Transverse colon (tissue), 4 donors: ENCODE measurements around the gene C16orf95. TPM values are rescaled to one million over a fixed set of nuclear protein-coding genes. Genes with fewer than 3 reads are reported as not detected.

Experiments used
- DNase-seq: peaks from one replicate; pipeline ENCODE4 v3.0.0-alpha.2; 2019
- H3K27ac ChIP-seq, 4 donors: fragments of 200-600 bp; sonication (generic); 2 replicates each; pipeline ENCODE4 v1.5.1; 2016 to 2018; ENCODE audit warnings: inconsistent platforms in 4 of 4
- H3K27me3 ChIP-seq: fragments of 200-600 bp; sonication (generic); 2 replicates; pipeline ENCODE4 v1.5.1; 2017; ENCODE audit warnings: inconsistent platforms
- H3K36me3 ChIP-seq, 4 donors: fragments of 200-600 bp; sonication (generic); 2 replicates each; pipeline ENCODE4 v1.5.1; 2017 to 2019; ENCODE audit warnings: inconsistent platforms in 4 of 4
- H3K4me1 ChIP-seq, 4 donors: fragments of 200-600 bp; sonication (generic); 2 replicates each; pipeline ENCODE4 v1.5.1; 2017 to 2020; ENCODE audit warnings: inconsistent platforms in 4 of 4
- H3K4me3 ChIP-seq, 4 donors: fragments of 200-600 bp; sonication (generic); 1 replicate in 1 of 4; 2 replicates in 3 of 4; pipeline versions ENCODE4 v1.5.1 to v1.6.1; 2017 to 2019; ENCODE audit warnings: inconsistent platforms in 4 of 4
- H3K9me3 ChIP-seq, 2 donors: fragments of 200-600 bp; sonication (generic); 2 replicates each; pipeline ENCODE4 v1.5.1; 2017 to 2019; ENCODE audit warnings: inconsistent platforms in 2 of 2
- EP300 ChIP-seq: sonication (generic); formaldehyde crosslinking; IDR thresholded peaks from one replicate; pipeline ENCODE4 v1.6.1; 2017; ENCODE audit warnings: antibody characterized with exemption, low read depth
- POLR2A ChIP-seq: fragments of 450-650 bp; IDR thresholded peaks from one replicate; pipeline ENCODE4 v1.6.1; 2016; ENCODE audit warnings: antibody characterized with exemption, mild to moderate bottlenecking, moderate library complexity
- POLR2AphosphoS5 ChIP-seq, 3 donors: sonication (generic); formaldehyde crosslinking; IDR thresholded peaks; one replicate each; pipeline ENCODE4 v1.6.1; 2016; ENCODE audit warnings: antibody characterized with exemption in 3 of 3
- WGBS, 2 donors: methylation state at CpG; one replicate each; pipeline ENCODE4 v1.1.5; 2018; ENCODE audit warnings: low coverage in 1 of 2; 5-methylcytosine and 5-hydroxymethylcytosine counted together
- in situ Hi-C, 4 donors: fragments of 200-750 bp; cut with MboI; loops; one replicate each; pipeline versions ENCODE4 v1.15.0 to v1.15.1; 2017; ENCODE audit warnings: low sequenced_read_pairs in 3 of 4, low pct_ligation_motif_present in 1 of 4, low pct_unique_long_range_greater_than_20kb in 1 of 4
- intact Hi-C: fragments of 100-400 bp; cut with DNase I; formaldehyde crosslinking; loops from one replicate; pipeline ENCODE4 v1.15.1; 2023; ENCODE audit warnings: low total_unique reads
- total RNA-seq, 4 donors: library from RNA; depleted of rRNA; stranded (reverse); fragments of >200 nt; gene quantifications; one replicate each; pipeline ENCODE4 v1.1.0, GENCODE V29; 2016
- TF ChIP-seq, protein P1 (sequence below), 5 experiments: fragments of 200-600 bp in 3 of 5; fragments of 450-650 bp in 2 of 5; sonication (generic) in 3 of 5; IDR thresholded peaks; 1 replicate in 2 of 5; 2 replicates in 3 of 5; pipeline ENCODE4 v1.5.1; 2016 to 2017; ENCODE audit warnings: antibody characterized with exemption in 5 of 5, inconsistent platforms in 3 of 5, mild to moderate bottlenecking in 2 of 5, moderate library complexity in 1 of 5

C16orf95 gene
- total RNA-seq, 4 donors from 2014 or later: 1.1 to 2.3 TPM; not detected in 2

DNA sequence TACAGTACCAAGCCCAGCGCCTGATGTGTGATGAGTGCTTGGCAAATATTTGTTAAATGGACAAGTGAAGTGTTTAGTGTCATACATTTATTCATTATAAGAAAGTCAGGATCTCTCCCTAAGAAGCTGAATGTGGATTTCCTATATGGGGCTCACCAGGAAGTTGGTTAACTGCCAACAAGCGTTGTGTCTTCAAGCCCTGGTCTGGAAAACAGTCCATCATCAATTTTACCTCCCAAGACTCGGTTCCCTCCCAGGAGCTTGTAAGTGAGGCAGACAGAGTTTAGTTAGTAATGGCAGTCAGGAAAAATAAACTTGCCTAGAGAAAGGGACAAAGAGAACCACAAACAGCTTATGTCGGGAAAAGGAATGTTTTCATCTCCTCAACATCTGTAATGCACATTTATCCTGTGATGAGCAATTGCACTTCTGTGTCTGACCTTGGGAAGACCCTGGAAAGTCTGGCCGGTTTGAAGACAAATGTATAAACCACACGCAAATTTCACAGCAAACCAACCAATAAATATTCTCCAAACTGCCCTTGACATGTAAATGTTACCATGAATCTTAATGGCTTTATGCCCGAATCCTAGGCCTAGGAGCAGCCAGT lies 28.3 kb downstream of the C16orf95 start:
- intact Hi-C loops (no loop called here), in situ Hi-C loops (loop anchor here in 2 of 4 donors (10.0 to 25.0 kb wide), 5 partner anchors 102 to 727 kb away; partner anchors contain the start of genes FOXC2 (in 2 of the 2) and MTHFSD (in 1 of the 2))

DNA sequence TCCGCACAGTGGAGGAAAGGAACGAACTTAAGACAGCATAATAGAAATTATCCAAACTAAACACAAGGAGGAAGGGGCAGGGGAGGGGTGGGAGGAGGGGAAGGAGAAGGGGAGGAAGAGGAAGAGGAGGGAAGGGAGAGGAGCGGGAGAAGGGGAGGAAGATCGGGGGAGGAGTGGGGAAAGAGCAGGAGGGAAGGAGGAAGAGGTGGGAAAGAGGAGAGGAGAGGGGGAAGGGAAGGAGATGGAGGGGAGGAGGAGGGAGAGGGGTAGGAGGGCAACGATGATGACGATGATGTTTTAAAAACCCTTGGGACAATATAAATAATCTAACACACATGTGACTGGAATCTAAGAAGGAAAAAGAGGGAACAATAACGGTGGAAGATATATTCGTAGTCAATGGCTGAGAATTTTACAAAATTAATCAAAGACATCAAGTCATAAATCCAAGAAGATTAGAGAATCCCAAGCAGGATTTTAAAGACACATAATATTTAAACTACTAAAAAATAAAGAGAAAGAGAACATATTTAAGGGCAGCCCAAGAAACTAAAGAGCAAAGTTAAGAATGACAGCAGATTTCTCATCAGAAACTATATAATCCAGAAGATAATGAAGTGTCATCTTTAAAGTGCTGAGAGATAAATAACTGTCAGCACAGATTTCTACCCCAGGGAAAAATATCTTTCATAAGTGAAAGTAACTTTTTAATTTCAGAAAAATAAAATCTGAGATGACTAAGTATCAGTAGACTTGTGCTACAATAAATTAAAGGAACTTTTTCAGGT lies 30.2 kb downstream of the C16orf95 start:
- WGBS, 2 donors: 33 to 76% methylated on average over 6 to 8 of the region's 8 CpGs
- H3K27me3 ChIP-seq: no peaks in the 10 kb centered on the region
- no peak overlapping the region for H3K4me3 ChIP-seq
- no peaks in the 10 kb centered on the region for H3K4me1 ChIP-seq
- intact Hi-C loops: no loop called here
- no peaks in the 10 kb centered on the region for H3K9me3 ChIP-seq
- TF ChIP-seq, protein P1, sequence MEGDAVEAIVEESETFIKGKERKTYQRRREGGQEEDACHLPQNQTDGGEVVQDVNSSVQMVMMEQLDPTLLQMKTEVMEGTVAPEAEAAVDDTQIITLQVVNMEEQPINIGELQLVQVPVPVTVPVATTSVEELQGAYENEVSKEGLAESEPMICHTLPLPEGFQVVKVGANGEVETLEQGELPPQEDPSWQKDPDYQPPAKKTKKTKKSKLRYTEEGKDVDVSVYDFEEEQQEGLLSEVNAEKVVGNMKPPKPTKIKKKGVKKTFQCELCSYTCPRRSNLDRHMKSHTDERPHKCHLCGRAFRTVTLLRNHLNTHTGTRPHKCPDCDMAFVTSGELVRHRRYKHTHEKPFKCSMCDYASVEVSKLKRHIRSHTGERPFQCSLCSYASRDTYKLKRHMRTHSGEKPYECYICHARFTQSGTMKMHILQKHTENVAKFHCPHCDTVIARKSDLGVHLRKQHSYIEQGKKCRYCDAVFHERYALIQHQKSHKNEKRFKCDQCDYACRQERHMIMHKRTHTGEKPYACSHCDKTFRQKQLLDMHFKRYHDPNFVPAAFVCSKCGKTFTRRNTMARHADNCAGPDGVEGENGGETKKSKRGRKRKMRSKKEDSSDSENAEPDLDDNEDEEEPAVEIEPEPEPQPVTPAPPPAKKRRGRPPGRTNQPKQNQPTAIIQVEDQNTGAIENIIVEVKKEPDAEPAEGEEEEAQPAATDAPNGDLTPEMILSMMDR (IDR thresholded peaks at IDR 0.05): no peak
- no peak for TF ChIP-seq POLR2A
- no peak for TF ChIP-seq POLR2AphosphoS5 (IDR thresholded peaks at IDR 0.05)
- TF ChIP-seq EP300: no peak
- in situ Hi-C loops: loop anchor here in 2 of 4 donors (10.0 to 25.0 kb wide), 5 partner anchors 100 to 725 kb away; partner anchors contain the start of genes FOXC2 (in 2 of the 2) and MTHFSD (in 1 of the 2)
- no peak for DNase-seq
- H3K36me3 ChIP-seq: no peaks in the 10 kb centered on the region
- H3K27ac ChIP-seq: no peak overlapping the region

More for the DNA sequence above, 28.3 kb downstream of the C16orf95 start:
- TF ChIP-seq POLR2AphosphoS5 (IDR thresholded peaks at IDR 0.05): no peak
- TF ChIP-seq EP300: no peak
- no peak for TF ChIP-seq POLR2A
- TF ChIP-seq, protein P1 (IDR thresholded peaks at IDR 0.05): no peak
- no peak overlapping the region for H3K27ac ChIP-seq
- H3K9me3 ChIP-seq: no peaks in the 10 kb centered on the region
- H3K36me3 ChIP-seq: no peaks in the 10 kb centered on the region
- DNase-seq: no peak
- H3K4me3 ChIP-seq: no peak overlapping the region
- WGBS, 2 donors: 46 to 61% methylated on average over 3 to 7 of the region's 7 CpGs
- H3K27me3 ChIP-seq: no peaks in the 10 kb centered on the region
- no peaks in the 10 kb centered on the region for H3K4me1 ChIP-seq

DNA sequence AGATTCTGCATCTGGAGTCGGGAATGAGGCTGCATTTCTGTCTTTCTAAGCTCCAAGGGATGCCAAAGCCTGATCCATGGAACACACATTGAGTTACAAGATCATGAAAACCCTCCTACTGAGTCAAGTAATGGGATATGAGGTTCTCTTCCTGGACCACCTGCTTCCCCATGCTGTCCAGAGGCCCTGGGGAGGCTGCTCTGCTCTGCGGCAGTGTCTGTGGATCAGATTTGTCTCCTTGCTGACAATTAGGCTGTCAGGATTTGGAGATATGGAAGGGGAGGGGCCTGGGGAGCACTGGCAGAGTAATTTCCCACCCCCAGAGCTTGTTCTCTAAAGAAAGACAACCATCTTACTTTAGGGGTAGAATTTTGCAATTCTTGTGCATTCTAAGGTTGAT lies 33.0 kb downstream of the C16orf95 start:
- TF ChIP-seq EP300 (no peak), POLR2AphosphoS5 (IDR thresholded peaks at IDR 0.05) (no peak), POLR2A (no peak)
- TF ChIP-seq, protein P1 (IDR thresholded peaks at IDR 0.05): no peak
- Histone ChIP-seq H3K36me3 (no peaks in the 10 kb centered on the region), H3K9me3 (no peaks in the 10 kb centered on the region), H3K4me3 (no peak overlapping the region), H3K27ac (no peak overlapping the region), H3K27me3 (peaks cover 1% of the 10 kb centered on the region), H3K4me1 (no peaks in the 10 kb centered on the region)
- intact Hi-C loops: no loop called here
- WGBS, 2 donors: 83% methylated on average over 2 of the region's 2 CpGs; no CpG with 5 or more reads in 1 of the 2 donors
- in situ Hi-C loops: loop anchor here in 2 of 4 donors (10.0 to 25.0 kb wide), 5 partner anchors 97 to 722 kb away; partner anchors contain the start of genes FOXC2 (in 2 of the 2) and MTHFSD (in 1 of the 2)
- DNase-seq: no peak

DNA sequence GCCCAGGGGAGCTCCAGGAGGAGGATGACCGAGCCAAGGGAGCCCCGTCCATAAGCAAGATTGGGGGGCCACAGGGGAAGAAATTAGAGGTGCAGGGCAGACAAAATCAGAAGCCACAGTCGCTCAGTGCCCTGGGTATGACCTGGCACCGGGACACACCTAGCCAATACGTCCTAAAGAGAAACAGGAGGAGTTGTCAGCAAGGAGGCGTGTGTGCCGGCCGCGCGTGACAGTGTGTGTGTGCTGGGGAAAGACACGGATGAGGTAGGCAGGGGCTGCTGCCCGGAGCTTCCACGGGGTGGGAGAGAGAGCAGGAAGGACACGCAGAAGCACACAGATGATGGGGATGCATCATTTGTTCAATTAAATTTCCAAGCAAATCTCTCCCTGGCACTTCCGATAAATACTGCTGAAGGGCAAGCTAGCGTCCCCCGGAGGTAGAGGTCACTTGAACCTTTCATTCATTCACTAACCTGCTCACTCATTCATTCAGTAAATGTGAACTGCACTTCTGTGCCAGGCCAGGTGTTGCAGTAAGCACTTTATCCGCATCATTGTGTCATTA lies 38.0 kb downstream of the C16orf95 start:
- Histone ChIP-seq H3K27ac (no peak overlapping the region), H3K36me3 (no peaks in the 10 kb centered on the region), H3K9me3 (no peaks in the 10 kb centered on the region), H3K4me1 (peaks cover 0 to 14% (median 7%) of the 10 kb centered on the region in 4 donors), H3K4me3 (no peak overlapping the region), H3K27me3 (peaks cover 10% of the 10 kb centered on the region)
- in situ Hi-C loops (loop anchor here (10.0 to 25.0 kb wide), 5 partner anchors 92 to 717 kb away; partner anchors contain the start of genes FOXC2 (in 3 of the 4) and MTHFSD (in 1 of the 4)), intact Hi-C loops (loop anchor here (2.0 to 5.0 kb wide), 2 partner anchors 76 to 717 kb away; no protein-coding TSS in a partner anchor)
- TF ChIP-seq POLR2A (no peak), POLR2AphosphoS5 (IDR thresholded peaks at IDR 0.05) (no peak), EP300 (no peak)
- TF ChIP-seq, protein P1 (IDR thresholded peaks at IDR 0.05): no peak
- DNase-seq: no peak
- 69 to 80% methylated on average over 7 to 17 of the region's 18 CpGs for WGBS, 2 donors
